ENCODE results near the gene TCEAL9.
A peak's percentile ranks its signal among the peaks of the same experiment; 100 is the strongest.
"Not testable (repeated sequence)": the region's sequence is repeated elsewhere in the genome, so short reads cannot be mapped to it uniquely, and the experiment has no call there.

Gene TCEAL9

GRCh38 chrX:103338663-103339062 lies 17.6 kb upstream of the TCEAL9 start:
- in situ Hi-C loops (cut with MboI; ENCODE audit: low sequenced_read_pairs, unreplicated experiment), result no loop called here
- TF ChIP-seq CTCF (IDR thresholded peaks at IDR 0.05; ENCODE audit: borderline replicate concordance, control extremely low read depth, extremely low read depth, insufficient read depth, missing control alignments), result no peak
- DNase-seq (ENCODE audit: low spot score), result no peak

GRCh38 chrX:103343105-103343504 lies 13.2 kb upstream of the TCEAL9 start:
- TF ChIP-seq CTCF (IDR thresholded peaks at IDR 0.05; ENCODE audit: borderline replicate concordance, control extremely low read depth, extremely low read depth, insufficient read depth, missing control alignments), result peak; percentile 46
- peak; percentile 29 for DNase-seq (ENCODE audit: low spot score)
- in situ Hi-C loops (cut with MboI; ENCODE audit: low sequenced_read_pairs, unreplicated experiment), result no loop called here

- in situ Hi-C loops (cut with MboI; ENCODE audit: low sequenced_read_pairs, unreplicated experiment), result no loop called here
- DNase-seq (ENCODE audit: low spot score), result no peak
- TF ChIP-seq CTCF (IDR thresholded peaks at IDR 0.05; ENCODE audit: borderline replicate concordance, control extremely low read depth, extremely low read depth, insufficient read depth, missing control alignments), result no peak
Measured at GRCh38 chrX:103344606-103345005, 11.7 kb upstream of the TCEAL9 start.

- TF ChIP-seq CTCF (IDR thresholded peaks at IDR 0.05; ENCODE audit: borderline replicate concordance, control extremely low read depth, extremely low read depth, insufficient read depth, missing control alignments), result no peak
- in situ Hi-C loops (cut with MboI; ENCODE audit: low sequenced_read_pairs, unreplicated experiment), result no loop called here
- no peak for DNase-seq (ENCODE audit: low spot score)
Measured at GRCh38 chrX:103347682-103348397, 8.5 kb upstream of the TCEAL9 start.

- no peak for TF ChIP-seq CTCF (IDR thresholded peaks at IDR 0.05; ENCODE audit: borderline replicate concordance, control extremely low read depth, extremely low read depth, insufficient read depth, missing control alignments)
- no peak for DNase-seq (ENCODE audit: low spot score)
- in situ Hi-C loops (cut with MboI; ENCODE audit: low sequenced_read_pairs, unreplicated experiment), result no loop called here
Measured at GRCh38 chrX:103356858-103357257, 552 bp downstream of the TCEAL9 start.

GRCh38 chrX:103357871-103358270 lies 1.6 kb downstream of the TCEAL9 start:
- DNase-seq (ENCODE audit: low spot score), result no peak
- TF ChIP-seq CTCF (IDR thresholded peaks at IDR 0.05; ENCODE audit: borderline replicate concordance, control extremely low read depth, extremely low read depth, insufficient read depth, missing control alignments), result no peak
- in situ Hi-C loops (cut with MboI; ENCODE audit: low sequenced_read_pairs, unreplicated experiment), result no loop called here

GRCh38 chrX:103359605-103360004 lies 3.3 kb downstream of the TCEAL9 start:
- in situ Hi-C loops (cut with MboI; ENCODE audit: low sequenced_read_pairs, unreplicated experiment), result not testable (repeated sequence)

More at GRCh38 chrX:103359605-103360004, 3.3 kb downstream of the TCEAL9 start:
- DNase-seq (ENCODE audit: low spot score), result not testable (repeated sequence)

Data from GM13976 (cell line).